Measurements from ENCODE around the gene ASPM. TPM values are rescaled to one million over a fixed set of nuclear protein-coding genes. Genes with fewer than 3 reads are reported as not detected.

ASPM gene
- total RNA-seq, 2 donors from 2014 or later: 9.1 to 20.1 TPM

DNA sequence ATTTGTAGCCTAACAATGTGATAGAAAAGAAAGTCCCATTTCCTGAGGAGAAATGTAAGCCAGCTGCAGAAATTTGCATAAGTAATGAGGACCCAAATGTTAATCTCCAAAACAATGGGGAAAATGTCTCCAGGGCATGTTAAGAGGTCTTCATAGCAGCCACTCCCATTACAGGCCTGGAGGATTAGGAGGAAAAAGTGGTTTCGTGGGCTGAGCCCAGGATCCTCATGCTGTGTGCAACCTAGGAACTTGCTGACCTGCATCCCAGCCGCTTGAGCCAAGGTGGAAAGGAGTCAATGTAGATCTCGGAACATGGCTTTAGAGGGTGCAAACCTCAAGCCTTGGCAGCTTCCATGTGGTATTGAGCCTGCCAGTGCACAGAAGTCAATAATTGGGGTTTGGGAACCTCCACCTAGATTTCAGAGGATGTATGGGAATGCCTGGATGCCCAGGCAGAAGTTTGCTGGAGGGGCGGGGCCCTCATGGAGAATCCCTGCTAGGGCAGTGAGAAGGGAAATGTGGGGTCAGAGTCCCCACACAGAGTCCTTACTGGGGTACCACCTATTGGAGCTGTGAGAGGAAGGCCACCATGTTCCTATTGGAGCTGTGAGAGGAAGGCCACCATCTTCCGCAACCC is 65.2 kb downstream of the ASPM start:
- no peak overlapping the region for H3K4me3 ChIP-seq
- H3K4me1 ChIP-seq: no peaks in the 10 kb centered on the region
- H3K27ac ChIP-seq: no peak overlapping the region
- H3K9ac ChIP-seq (ENCODE audit: low read depth in 2 of 2, low read length in 2 of 2): no peak overlapping the region
- no peaks in the 10 kb centered on the region for H3K9me3 ChIP-seq
- no peak for DNase-seq
- no peaks in the 10 kb centered on the region for H3K27me3 ChIP-seq
- TF ChIP-seq, protein P1, sequence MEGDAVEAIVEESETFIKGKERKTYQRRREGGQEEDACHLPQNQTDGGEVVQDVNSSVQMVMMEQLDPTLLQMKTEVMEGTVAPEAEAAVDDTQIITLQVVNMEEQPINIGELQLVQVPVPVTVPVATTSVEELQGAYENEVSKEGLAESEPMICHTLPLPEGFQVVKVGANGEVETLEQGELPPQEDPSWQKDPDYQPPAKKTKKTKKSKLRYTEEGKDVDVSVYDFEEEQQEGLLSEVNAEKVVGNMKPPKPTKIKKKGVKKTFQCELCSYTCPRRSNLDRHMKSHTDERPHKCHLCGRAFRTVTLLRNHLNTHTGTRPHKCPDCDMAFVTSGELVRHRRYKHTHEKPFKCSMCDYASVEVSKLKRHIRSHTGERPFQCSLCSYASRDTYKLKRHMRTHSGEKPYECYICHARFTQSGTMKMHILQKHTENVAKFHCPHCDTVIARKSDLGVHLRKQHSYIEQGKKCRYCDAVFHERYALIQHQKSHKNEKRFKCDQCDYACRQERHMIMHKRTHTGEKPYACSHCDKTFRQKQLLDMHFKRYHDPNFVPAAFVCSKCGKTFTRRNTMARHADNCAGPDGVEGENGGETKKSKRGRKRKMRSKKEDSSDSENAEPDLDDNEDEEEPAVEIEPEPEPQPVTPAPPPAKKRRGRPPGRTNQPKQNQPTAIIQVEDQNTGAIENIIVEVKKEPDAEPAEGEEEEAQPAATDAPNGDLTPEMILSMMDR (IDR thresholded peaks at IDR 0.05): no peak
- intact Hi-C loops (cut with DNase I): no loop called here
- H3K36me3 ChIP-seq: no peaks in the 10 kb centered on the region

DNA sequence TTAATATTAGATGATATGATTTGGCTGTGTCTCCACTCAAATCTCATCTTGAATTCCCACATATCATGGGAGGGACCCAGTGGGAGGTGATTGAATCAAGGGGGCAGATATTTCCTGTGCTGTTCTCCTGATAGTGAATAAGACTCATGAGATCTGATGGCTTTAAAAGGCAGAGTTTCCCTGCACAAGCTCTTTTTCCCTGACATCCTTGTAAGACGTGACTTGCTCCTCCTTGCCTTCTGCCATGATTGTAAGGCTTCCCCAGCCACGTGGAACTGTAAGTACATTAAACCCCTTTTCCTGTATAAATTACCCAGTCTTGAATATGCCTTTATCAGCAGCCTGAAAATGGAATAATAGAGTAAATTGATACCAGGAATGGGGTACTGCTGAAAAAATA is 66.1 kb downstream of the ASPM start:
- H3K27ac ChIP-seq: no peak overlapping the region
- DNase-seq: no peak
- H3K9me3 ChIP-seq: no peaks in the 10 kb centered on the region
- H3K27me3 ChIP-seq: no peaks in the 10 kb centered on the region
- intact Hi-C loops (cut with DNase I): no loop called here
- no peak overlapping the region for H3K4me3 ChIP-seq
- TF ChIP-seq, protein P1 (IDR thresholded peaks at IDR 0.05): no peak
- H3K9ac ChIP-seq (ENCODE audit: low read depth in 2 of 2, low read length in 2 of 2): no peak overlapping the region
- no peaks in the 10 kb centered on the region for H3K36me3 ChIP-seq
- H3K4me1 ChIP-seq: no peaks in the 10 kb centered on the region

DNA sequence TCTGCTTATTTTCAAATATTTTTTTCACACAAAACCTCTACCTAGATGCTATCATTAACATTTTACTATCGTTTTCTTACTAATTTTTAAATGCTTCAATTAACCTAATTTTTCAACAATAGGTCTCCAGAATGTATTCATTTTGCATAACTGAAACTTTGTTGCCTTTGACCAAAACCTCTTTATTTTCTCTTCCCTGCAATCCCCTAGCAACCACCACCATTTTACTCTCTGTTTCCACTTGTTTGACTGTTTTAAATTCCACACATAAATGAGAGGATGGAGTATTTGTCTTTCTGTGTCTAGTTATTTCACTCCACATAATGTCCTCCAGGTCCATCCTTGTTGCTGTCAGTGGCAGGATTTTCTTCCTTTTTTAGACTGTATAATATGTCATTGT is 69.9 kb downstream of the ASPM start:
- DNase-seq: no peak
- TF ChIP-seq, protein P1 (IDR thresholded peaks at IDR 0.05): no peak
- Histone ChIP-seq H3K4me1 (no peaks in the 10 kb centered on the region), H3K27ac (no peak overlapping the region), H3K36me3 (no peaks in the 10 kb centered on the region), H3K27me3 (no peaks in the 10 kb centered on the region), H3K4me3 (no peak overlapping the region), H3K9ac (ENCODE audit: low read depth in 2 of 2, low read length in 2 of 2) (no peak overlapping the region), H3K9me3 (no peaks in the 10 kb centered on the region)
- intact Hi-C loops (cut with DNase I): no loop called here

DNA sequence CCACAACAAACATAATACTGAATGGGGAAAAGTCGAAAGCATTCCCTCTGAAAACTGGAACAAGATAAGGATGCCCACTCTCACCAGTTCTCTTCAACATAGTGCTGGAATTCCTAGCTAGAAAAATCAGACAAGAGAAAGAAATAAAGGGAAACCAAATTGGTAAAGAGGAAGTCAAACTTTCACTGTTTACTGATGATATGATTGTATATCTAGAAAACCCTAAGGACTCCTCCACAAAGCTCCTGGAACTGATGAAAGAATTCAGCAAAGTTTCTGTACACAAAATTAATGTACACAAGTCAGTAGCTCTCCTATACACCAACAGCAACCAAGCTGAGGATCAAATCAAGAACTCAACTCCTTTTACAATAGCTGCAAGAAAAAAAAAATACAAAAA is 72.5 kb downstream of the ASPM start:
- no peak overlapping the region for H3K4me3 ChIP-seq
- TF ChIP-seq, protein P1 (IDR thresholded peaks at IDR 0.05): no peak
- intact Hi-C loops (cut with DNase I): no loop called here

DNA sequence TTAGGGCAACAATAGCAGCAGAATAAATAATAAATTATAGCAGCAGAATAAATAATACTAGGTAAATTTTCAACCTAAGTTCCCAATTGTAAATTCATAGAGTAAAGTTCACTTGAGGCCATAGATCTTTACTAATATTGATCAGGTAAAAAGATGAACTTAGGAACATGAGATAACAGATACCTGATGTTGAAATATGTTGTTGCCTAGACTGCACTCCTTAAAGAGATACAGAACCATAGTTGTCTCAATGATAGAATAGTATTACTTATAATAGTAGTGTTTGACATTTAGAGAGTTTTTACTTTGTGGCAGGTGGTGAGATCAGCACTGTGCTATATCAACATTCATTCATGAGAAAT is 79.0 kb downstream of the ASPM start:
- intact Hi-C loops (cut with DNase I): no loop called here
- H3K27ac ChIP-seq: no peak overlapping the region
- no peak for DNase-seq
- no peak overlapping the region for H3K4me3 ChIP-seq
- H3K4me1 ChIP-seq: no peaks in the 10 kb centered on the region
- H3K9ac ChIP-seq (ENCODE audit: low read depth in 2 of 2, low read length in 2 of 2): no peak overlapping the region
- TF ChIP-seq, protein P1 (IDR thresholded peaks at IDR 0.05): no peak
- H3K9me3 ChIP-seq: no peaks in the 10 kb centered on the region
- no peaks in the 10 kb centered on the region for H3K27me3 ChIP-seq
- H3K36me3 ChIP-seq: no peaks in the 10 kb centered on the region

More for the DNA sequence above, 72.5 kb downstream of the ASPM start:
- Histone ChIP-seq H3K9me3 (no peaks in the 10 kb centered on the region), H3K4me1 (no peaks in the 10 kb centered on the region), H3K27ac (no peak overlapping the region), H3K27me3 (no peaks in the 10 kb centered on the region), H3K9ac (ENCODE audit: low read depth in 2 of 2, low read length in 2 of 2) (no peak overlapping the region), H3K36me3 (no peaks in the 10 kb centered on the region)
- no peak for DNase-seq

Data from colonic mucosa (tissue), 4 donors.